ENCODE data around the gene PATL1.
A peak's percentile ranks its signal among the peaks of the same experiment; 100 is the strongest.
"Not testable (repeated sequence)": the region's sequence is repeated elsewhere in the genome, so short reads cannot be mapped to it uniquely, and the experiment has no call there.

The PATL1 gene, protein sequence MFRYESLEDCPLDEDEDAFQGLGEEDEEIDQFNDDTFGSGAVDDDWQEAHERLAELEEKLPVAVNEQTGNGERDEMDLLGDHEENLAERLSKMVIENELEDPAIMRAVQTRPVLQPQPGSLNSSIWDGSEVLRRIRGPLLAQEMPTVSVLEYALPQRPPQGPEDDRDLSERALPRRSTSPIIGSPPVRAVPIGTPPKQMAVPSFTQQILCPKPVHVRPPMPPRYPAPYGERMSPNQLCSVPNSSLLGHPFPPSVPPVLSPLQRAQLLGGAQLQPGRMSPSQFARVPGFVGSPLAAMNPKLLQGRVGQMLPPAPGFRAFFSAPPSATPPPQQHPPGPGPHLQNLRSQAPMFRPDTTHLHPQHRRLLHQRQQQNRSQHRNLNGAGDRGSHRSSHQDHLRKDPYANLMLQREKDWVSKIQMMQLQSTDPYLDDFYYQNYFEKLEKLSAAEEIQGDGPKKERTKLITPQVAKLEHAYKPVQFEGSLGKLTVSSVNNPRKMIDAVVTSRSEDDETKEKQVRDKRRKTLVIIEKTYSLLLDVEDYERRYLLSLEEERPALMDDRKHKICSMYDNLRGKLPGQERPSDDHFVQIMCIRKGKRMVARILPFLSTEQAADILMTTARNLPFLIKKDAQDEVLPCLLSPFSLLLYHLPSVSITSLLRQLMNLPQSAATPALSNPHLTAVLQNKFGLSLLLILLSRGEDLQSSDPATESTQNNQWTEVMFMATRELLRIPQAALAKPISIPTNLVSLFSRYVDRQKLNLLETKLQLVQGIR

DNA sequence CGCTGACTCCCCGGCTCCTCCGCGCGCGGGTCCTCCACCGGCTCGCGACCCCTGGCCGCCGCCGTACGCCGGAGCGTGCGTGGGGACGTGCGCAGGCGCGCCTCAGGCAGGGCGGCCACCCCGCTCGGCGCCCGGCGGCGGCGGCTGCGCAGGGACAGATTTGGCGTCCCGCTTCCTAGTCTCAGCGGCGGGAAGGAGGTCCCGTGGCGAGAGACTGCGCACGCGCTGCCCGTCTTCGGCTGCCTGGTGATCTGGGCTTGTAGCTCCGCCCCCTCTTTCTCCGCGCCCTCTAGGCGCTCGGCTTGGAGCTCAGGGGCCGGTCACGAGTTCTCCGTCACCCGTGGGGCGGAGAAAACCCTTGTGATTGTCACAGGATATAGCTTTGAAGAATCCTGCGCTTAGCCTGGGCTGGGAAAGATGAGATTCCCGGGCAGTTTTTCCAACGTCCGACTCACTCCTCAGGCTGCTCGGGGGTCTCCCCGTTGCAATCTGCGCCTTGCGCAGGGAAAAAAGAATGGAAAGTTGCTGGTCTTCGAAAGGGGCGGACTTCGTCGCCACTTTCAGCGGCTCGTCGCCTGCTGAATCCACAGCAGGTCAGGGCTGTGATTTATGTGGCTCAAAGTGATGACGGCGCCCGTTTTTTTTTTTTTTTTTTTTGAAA is at the start of gene PATL1:
PATL1 (minus strand) TSS at position 88 of the 661 bp plus-strand sequence. CDS start 142 bp downstream, outside the sequence.
- peak; percentile 97 for DNase-seq (ENCODE audit: insufficient read length, low spot score)
- peak; percentile 92 for FAIRE-seq

- FAIRE-seq, result no peak
- DNase-seq (ENCODE audit: insufficient read length, low spot score), result no peak
Observed at GRCh38 chr11:59716051-59716450, 47.2 kb upstream of the PATL1 start.

- FAIRE-seq (no peak), DNase-seq (ENCODE audit: insufficient read length, low spot score) (no peak)
Observed at GRCh38 chr11:59713745-59714144, 44.9 kb upstream of the PATL1 start, which contains the start of gene OR10V1. OR10V1 (minus strand) TSS chr11:59713845; CDS start chr11:59713845, 0 bp downstream.

- DNase-seq (ENCODE audit: insufficient read length, low spot score), result no peak
- no peak for FAIRE-seq
Observed at GRCh38 chr11:59710136-59710847, 41.5 kb upstream of the PATL1 start.

DNA sequence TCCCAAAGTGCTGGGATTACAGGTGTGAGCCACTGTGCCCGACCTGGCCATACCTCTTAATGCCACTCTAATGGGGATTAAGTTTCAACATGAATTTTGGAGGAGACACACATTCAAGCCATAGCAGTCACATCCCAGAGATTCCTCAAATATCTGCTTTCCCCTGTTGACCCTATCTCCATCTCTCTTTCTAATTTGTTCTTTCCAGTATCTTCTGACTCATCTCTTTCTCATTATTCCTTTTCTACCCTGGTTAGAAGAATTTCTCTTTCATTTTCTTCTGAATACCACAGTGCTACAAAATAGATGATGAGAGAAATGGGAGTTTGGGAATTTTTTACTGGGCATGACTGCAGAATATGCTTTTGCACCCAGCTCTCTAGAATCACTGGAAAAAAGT is 39.7 kb upstream of the PATL1 start:
- no peak for FAIRE-seq
- no peak for DNase-seq (ENCODE audit: insufficient read length, low spot score)

DNA sequence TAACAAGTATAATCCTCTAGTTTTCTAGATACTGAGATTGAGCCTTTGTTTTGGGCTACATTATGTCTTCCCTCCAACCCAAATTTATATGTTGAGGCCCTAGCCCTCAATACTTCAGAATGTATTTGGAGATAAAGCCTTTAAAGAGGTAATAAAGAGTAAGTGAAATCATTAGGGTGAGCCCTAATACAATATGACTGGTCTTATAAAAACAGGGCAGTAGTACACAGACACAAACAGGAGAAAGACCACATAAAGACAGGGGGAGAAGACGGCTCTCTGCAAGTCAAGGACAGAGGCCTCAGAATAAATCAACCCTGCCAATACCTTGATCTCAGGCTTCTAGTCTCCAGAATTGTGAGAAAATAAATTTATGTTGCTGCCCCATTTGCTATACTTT is 38.5 kb upstream of the PATL1 start:
- DNase-seq (ENCODE audit: insufficient read length, low spot score) (no peak), FAIRE-seq (no peak)

GRCh38 chr11:59706518-59707285 is 37.9 kb upstream of the PATL1 start:
- DNase-seq (ENCODE audit: insufficient read length, low spot score) (peak; percentile 20), FAIRE-seq (peak; percentile 85)

DNA sequence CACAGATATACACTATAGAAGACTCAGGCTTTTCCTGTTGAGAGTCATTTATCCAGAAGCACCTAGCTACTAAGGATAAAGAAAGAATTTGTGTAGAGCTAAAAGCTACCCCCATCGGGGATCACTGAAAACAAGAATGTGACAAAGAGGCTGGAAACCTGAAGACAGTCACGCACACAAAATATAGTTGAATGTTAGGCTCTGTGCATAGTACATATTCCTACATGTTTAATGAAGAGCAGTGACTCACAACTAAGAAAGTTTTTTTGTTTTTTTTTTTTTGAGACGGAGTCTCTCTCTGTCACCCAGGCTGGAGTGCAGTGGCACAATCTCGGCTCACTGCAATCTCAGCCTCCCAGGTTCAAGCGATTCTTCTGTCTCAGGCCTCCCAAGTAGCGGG is 36.5 kb upstream of the PATL1 start:
- DNase-seq (ENCODE audit: insufficient read length, low spot score), result no peak
- no peak for FAIRE-seq

DNA sequence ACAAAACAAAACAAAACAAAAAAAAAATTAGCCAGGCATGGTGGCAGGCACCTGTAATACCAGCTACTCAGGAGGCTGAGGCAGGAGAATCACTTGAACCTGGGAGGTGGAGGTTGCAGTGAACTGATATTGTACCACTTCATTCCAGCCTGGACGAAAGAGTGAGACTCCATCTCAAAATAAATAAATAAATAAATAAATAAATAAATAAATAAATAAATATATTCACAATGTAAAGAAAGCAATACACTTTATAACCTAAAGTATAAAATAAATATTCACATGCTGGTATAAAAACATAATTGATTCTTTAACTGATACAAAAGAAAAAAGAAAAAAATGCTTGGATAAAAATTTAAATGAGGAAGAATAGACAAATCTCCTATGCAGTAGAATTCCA is 34.7 kb upstream of the PATL1 start:
- not testable (repeated sequence) for DNase-seq (ENCODE audit: insufficient read length, low spot score); FAIRE-seq

GRCh38 chr11:59700157-59700556 is 31.3 kb upstream of the PATL1 start:
- not testable (repeated sequence) for DNase-seq (ENCODE audit: insufficient read length, low spot score); FAIRE-seq

DNA sequence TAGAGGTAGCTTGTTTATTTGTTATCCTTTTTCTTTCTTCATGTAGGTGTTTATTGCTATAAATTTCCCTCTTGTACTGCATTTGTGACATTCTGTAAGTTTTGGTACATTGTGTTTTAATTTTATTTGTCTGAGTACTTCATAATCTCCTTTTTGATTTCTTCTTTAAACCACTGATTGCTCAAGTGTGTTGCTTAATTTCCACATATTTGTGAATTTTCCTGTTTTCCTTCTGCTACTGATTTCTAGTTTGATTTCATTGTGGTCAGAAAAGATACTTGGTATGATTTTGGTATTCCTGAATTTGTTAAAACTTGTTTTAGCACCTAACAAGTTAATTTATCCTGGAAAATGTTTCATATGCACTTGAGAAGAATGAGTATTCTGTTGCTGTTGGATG is 29.7 kb upstream of the PATL1 start:
- DNase-seq (ENCODE audit: insufficient read length, low spot score), result no peak
- no peak for FAIRE-seq

- DNase-seq (ENCODE audit: insufficient read length, low spot score), result no peak
- FAIRE-seq, result no peak
Observed at GRCh38 chr11:59692915-59693314, 24.1 kb upstream of the PATL1 start.

DNA sequence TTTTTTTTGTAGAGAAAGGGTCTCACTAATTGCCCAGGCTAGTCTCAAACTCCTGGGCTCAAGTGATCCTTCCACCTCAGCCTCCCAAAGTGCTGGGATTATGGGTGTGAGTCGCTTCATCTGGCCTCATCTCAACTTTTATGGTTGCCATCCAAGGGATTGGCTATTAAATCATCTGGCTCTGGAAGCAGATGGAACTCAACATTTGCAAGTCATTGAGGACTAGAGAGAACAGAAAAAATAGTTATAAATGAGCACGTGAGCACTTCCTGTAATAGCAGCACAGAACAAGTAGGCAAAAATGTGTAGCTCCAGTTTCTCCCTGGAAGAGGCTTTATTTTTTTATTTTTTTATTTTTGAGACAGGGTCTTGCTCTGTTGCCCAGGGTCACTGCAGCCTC is 22.3 kb upstream of the PATL1 start:
- DNase-seq (ENCODE audit: insufficient read length, low spot score) (no peak), FAIRE-seq (no peak)

DNA sequence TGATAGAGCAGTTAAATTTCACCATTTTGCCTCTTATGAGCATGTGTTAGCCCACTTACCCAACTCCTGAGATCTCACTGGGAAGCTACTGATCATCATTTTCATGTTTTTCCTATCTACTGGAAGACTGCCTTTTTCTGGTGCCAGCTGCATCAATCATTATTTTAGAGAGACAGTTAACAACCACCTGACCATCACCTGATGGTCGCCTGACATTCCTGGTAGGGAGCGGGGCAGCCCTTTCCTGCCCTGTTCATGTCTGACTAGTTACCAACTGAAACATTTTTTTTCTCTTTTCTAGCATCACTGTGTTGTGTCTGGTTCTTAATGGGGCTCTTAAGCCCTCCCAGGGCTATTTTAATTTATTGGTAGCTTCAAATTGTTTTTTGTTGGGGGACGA is 20.2 kb upstream of the PATL1 start:
- FAIRE-seq (no peak), DNase-seq (ENCODE audit: insufficient read length, low spot score) (no peak)

DNA sequence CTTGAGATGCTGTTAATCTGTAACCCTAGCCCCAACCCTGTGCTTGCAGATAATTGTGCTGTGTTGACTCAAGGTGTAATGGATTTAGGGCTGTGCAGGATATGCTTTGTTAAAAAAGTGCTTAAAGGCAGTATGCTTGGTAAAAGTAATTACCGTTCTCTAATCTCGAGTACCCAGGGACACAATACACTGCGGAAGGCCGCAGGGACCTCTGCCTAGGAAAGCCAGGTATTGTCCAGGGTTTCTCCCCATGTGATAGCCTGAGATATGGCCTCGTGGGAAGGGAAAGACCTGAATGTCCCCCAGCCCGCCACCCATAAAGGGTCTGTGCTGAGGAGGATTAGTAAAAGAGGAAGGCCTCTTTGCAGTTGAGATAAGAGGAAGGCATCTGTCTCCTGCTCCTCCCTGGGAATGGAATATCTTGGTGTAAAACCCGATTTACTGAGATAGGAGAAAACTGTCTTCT is 12.5 kb upstream of the PATL1 start:
- not testable (repeated sequence) for FAIRE-seq; DNase-seq (ENCODE audit: insufficient read length, low spot score)

DNA sequence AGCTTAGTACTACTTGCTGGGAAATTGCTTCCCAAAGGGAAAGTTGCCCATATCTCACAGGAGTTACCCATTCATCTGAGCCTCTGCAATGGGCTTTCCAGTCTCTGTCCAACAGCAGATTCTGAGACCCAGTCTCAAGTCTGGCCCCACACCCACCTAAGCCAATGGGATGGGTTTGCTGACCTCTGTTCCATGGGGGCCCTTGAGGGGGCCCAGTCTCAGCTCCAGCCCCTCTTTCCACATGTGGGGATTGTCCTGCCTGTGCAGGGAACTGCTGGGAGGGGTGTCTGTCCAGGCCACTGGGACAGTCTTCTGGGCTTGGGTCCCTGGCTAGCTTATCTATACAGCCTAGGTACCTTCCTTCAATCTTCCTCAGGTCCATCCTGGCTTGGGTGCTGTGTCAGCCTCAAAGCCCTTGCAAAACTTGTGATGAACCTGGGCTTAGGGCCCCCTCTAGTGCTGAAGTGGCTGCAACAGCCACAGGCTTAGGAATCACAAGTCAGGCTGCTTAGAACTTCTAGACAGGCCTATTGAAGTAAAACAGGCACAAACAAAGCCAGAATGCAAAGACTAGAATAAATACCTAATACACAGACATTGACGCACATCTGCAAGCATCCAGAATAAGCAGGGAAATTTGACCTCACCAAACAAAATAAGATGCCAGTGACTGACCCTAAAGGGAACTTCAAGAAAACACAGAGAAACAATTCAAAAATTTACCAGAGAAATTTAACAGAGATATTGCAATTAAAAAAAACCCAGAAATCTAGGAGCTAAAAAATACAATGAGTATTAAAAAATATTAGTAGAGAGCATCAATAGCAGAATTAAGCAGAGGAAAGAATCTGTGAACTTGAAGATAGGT is 11.7 kb upstream of the PATL1 start:
- DNase-seq (ENCODE audit: insufficient read length, low spot score) (peak; percentile 75), FAIRE-seq (peak; percentile 9)

DNA sequence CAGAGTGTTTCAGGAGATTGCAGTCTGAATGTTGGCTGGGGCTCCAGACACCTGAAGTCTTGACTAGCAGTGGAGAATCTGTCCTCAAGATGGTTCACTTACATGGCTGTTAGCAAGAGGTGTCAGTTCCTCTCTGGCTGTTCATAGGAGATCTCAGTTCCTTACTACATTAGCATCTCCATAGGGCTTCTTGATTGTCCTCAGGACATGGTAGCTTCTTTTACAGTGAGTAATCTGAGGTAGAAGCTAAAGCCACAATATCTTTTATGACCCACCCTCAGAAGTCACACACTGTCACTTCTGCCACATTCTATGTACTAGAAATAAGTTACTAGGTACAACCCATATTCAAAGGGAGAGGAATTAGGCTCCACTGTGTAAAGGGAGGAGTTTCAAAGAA is 10.5 kb upstream of the PATL1 start:
- FAIRE-seq, result no peak

GRCh38 chr11:59678813-59679165 is 10.0 kb upstream of the PATL1 start:
- DNase-seq (ENCODE audit: insufficient read length, low spot score) (no peak), FAIRE-seq (no peak)

More for the DNA sequence above, 10.5 kb upstream of the PATL1 start:
- DNase-seq (ENCODE audit: insufficient read length, low spot score), result no peak

All from HTR-8/SVneo (cell line).